WERI-Rb-1 (cell line): ENCODE measurements around the gene APOBEC4.

ENCODE experiments used
- DNase-seq: peaks from one replicate; pipeline ENCODE4 v3.0.0-alpha.2; 2020
- H3K27ac ChIP-seq: fragments of 250-450 bp; sonication (Bioruptor Pico); 2 replicates; pipeline ENCODE4 v1.5.1; 2020; ENCODE audit warnings: mild to moderate bottlenecking, moderate library complexity
- H3K27me3 ChIP-seq: fragments of 250-450 bp; sonication (Bioruptor Pico); 2 replicates; pipeline ENCODE4 v1.5.1; 2021; ENCODE audit warnings: mild to moderate bottlenecking, low read depth, moderate library complexity; ENCODE audit not compliant: insufficient read depth, severe bottlenecking
- H3K36me3 ChIP-seq: fragments of 250-450 bp; sonication (Bioruptor Pico); 2 replicates; pipeline ENCODE4 v1.5.1; 2020; ENCODE audit warnings: mild to moderate bottlenecking, moderate library complexity
- H3K4me3 ChIP-seq: 2 replicates; pipeline ENCODE4 v1.5.1; 2011; ENCODE audit warnings: low read depth, mild to moderate bottlenecking, control low read depth, low read length
- H3K9me3 ChIP-seq: fragments of 250-450 bp; sonication (Bioruptor Pico); 2 replicates; pipeline ENCODE4 v1.5.1; 2021; ENCODE audit warnings: mild to moderate bottlenecking, moderate library complexity; ENCODE audit not compliant: severe bottlenecking
- CTCF ChIP-seq: IDR thresholded peaks from 2 replicates; pipeline ENCODE4 v1.5.1; 2011; ENCODE audit warnings: low read depth, mild to moderate bottlenecking, control low read depth, inconsistent platforms, low read length

APOBEC4 gene

GRCh38 chr1:183597656-183598347, 55.3 kb downstream of the APOBEC4 start:
- TF ChIP-seq CTCF, result no peak
- no peak for DNase-seq
- H3K27ac ChIP-seq, result no peak overlapping the region

GRCh38 chr1:183596500-183596899, 56.6 kb downstream of the APOBEC4 start:
- Histone ChIP-seq H3K27me3 (no peaks in the 10 kb centered on the region), H3K9me3 (no peaks in the 10 kb centered on the region), H3K36me3 (no peaks in the 10 kb centered on the region), H3K27ac (no peak overlapping the region), H3K4me3 (no peak overlapping the region)
- no peak for DNase-seq
- no peak for TF ChIP-seq CTCF

More at GRCh38 chr1:183597656-183598347, 55.3 kb downstream of the APOBEC4 start:
- Histone ChIP-seq H3K9me3 (no peaks in the 10 kb centered on the region), H3K36me3 (no peaks in the 10 kb centered on the region), H3K27me3 (no peaks in the 10 kb centered on the region), H3K4me3 (no peak overlapping the region)
